DND-41 (cell line): Measurements from ENCODE around the gene SAFB2.

Experiments used
- CTCF ChIP-seq: IDR thresholded peaks from 2 replicates; pipeline ENCODE4 v1.5.1; 2012; ENCODE audit warnings: borderline replicate concordance, low read length, moderate library complexity, mild to moderate bottlenecking; ENCODE audit not compliant: poor library complexity, severe bottlenecking; ENCODE audit errors: extremely low read depth
- EZH2 ChIP-seq: IDR thresholded peaks from 3 replicates; pipeline ENCODE4 v1.6.1; 2012; ENCODE audit warnings: borderline replicate concordance, low read depth, mild to moderate bottlenecking, moderate library complexity, low read length, inconsistent platforms; ENCODE audit not compliant: severe bottlenecking

DNA sequence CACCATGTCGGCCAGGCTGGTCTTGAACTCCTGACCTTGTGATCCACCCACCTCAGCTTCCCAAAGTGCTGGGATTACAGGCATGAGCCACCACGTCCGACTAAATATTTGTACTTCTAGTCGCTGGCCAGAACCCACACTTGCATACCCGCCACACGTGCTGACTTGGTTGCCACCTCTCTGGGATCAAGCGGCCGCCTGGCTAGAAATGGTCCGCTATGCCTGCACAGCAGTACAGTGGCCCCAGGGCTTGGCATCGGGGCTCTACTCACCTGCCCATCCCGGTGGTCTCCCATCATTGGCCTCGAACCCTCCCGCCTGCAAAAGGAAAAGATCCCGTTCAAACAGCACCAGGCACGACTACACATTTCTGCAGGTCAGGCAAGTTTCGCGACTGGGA, 31.1 kb downstream of the SAFB2 start:
- no peak for TF ChIP-seq CTCF
- no peak for TF ChIP-seq EZH2
